Activated effector memory CD4-positive, alpha-beta T cell treated with Interleukin-2 at 50 U/mL for 16 hours (primary cell): ENCODE results near the gene VAV2.
"Not testable (repeated sequence)": the region's sequence is repeated elsewhere in the genome, so short reads cannot be mapped to it uniquely, and the experiment has no call there.

Experiments used
- DNase-seq: peaks from one replicate; pipeline ENCODE4 v3.0.0-alpha.2; 2020

VAV2 gene

GRCh38 chr9:133913571-133914369, 78.4 kb downstream of the VAV2 start:
- no peak for DNase-seq

GRCh38 chr9:133910855-133911514, 81.1 kb downstream of the VAV2 start:
- no peak for DNase-seq

GRCh38 chr9:133906932-133907910, 84.9 kb downstream of the VAV2 start:
- DNase-seq = no peak

DNA sequence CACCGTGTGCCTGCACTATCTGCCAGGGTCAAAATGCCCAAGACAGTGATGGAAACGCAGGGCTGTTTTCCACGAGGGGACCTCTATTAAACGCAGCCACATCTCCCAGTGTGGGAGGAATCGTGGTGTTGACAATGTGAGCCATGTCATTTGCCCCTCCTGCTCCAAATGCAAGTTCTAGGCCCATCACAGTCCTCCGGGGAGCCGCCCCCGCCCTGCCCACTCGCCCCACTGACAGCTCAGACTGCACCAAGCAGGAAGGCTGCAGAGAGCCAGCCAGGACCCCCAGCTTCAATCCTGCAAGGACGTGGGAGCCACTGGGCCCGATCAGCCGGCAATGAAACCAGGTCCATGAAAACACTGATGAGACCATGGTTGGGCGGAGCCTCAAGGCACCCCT, 85.9 kb downstream of the VAV2 start:
- no peak for DNase-seq

GRCh38 chr9:133905493-133905892, 86.6 kb downstream of the VAV2 start:
- DNase-seq = no peak

DNA sequence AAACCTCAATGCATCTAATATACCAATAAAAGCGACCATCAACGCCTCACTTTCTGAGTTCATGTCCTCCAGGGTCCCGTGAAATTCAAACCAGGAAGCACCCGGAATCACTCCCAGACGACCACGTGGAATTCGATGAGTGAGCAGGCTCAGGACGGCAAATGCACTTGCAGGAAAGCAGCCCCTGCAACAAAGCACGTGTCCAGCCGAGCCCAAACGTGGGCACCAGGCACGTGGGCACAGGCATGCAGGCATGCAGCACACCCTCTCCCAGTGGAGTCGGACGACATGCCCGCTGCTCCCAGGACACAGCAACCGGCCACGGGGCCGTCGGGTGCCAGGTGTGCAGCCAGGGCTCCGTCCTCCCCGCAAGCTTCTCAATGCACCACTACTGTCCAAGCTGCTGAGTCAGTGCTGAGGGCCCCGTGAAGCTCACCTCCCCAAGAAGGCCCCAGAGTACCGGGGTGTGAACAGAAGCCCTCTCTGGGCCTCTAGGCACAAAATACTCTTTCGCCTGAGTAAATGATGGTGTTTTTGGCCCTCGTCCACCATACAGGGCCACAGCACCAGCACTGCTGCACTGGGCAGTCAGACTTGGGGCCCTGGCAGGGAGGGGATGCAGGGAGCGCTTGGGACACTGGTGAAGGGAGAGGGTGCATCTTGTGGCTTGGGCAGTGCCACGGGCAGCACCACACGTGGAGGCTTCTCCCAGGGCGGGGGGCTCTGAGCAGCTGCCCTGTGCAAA, 87.6 kb downstream of the VAV2 start:
- DNase-seq = no peak

DNA sequence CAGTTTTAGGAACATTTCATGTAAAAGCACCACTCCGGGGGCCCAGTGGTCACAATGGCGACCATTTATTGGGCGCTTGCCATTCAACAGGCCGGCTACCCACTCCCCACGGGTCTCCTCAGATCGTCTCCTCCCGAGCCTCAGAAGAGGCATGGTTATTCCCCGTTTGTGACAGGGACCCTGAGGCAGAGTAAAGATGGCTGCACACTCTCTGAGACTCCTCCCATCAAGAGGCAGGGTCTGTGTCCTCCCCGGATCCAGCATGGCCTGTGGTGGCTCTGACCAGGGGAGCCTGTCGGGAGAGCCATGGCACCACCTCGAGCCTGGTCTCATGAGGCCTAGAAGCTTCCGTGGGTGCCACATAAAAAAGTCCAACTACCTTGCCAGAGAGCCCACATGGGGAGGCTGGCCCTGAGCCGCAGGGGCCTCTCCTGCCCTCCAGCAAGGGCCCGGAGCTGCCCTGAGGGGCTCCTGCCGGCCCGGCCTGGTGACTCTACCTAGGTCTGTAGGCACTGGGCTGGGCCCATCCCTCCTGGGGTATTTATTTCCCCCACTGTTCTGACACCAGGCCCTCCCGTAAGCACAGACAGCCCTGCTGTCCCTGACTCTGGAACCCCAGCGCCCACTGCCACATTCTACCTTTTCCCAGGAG, 90.8 kb downstream of the VAV2 start:
- DNase-seq = no peak

- no peak for DNase-seq
These were observed 94.4 kb downstream of the VAV2 start for GRCh38 chr9:133897675-133898074.

DNA sequence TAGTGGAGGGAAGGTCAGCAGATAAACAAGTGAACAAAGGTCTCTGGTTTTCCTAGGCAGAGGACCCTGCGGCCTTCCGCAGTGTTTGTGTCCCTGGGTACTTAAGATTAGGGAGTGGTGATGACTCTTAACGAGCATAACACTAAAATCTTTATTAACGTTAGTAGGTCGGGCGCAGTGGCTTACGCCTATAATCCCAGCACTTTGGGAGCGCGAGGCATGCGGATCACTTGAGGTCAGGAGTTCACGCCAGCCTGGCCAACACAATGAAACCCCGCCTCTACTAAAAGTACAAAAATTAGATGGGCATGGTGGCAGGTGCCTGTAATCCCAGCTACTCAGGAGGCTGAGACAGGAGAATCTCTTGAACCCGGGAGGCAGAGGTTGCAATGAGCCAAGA, 96.1 kb downstream of the VAV2 start:
- not testable (repeated sequence) for DNase-seq

DNA sequence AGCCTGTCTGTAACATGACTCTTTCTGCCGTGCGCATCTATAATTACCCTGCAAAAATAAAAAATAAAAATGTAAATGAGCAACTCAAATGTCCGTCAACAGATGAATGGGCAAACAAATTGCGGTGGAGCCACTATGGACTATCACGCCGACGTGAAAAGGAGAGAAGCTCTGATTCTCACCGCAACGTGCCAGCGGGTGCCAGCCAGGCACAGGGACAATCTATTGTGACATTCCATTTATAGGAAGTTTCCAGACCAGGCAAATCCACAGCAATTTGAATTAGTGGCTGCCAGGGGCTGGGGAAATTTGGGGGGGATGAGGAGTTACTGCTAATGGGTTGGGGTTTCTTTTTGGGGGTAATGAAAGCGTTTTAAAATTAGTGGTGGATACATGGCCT, 96.8 kb downstream of the VAV2 start:
- DNase-seq = no peak

GRCh38 chr9:133894377-133895321, 97.5 kb downstream of the VAV2 start:
- DNase-seq = no peak

DNA sequence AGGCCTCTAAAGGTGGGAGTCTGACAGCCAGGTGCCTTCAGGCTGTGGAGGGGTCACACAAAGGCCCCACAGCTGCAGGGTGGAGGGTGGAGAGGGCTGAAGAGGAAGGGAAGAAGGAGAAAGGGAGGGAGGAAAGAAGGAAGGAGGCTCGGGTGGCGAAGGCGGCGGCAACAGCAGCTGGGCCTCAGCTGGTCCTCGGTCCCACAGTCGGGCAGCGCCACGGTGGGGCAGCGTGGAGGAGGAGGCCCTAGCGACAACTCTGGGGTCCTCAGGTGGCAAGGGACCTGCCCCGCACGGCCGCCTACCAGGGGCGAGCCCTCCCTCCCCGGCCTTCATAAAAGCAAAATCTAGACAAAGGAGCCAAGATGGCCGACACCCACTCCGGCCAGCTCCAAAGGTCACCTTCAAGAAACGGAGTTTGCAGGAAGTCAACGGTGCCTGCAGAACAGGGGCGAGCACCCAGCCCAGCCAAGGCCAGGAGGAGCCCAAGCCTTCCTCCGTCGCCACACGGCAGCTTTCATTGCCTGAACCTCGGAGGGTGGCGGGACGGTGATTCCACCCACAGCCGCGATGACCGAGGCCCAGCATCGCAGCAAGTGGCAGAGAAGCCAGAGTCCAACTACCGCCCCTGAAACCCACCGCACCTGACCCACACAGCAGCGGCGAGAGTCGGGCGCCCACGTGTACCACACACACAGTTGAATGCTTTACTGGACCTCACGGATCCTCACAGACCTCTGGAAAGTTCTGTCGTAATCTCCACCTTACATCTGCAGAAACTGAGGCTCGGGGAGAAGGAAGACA, 98.7 kb downstream of the VAV2 start:
- no peak for DNase-seq

GRCh38 chr9:133892193-133892920, 99.8 kb downstream of the VAV2 start:
- no peak for DNase-seq

- DNase-seq = no peak
These were observed 100.4 kb downstream of the VAV2 start for GRCh38 chr9:133891741-133892140.

- no peak for DNase-seq
These were observed 101.5 kb downstream of the VAV2 start for GRCh38 chr9:133890583-133890982.

DNA sequence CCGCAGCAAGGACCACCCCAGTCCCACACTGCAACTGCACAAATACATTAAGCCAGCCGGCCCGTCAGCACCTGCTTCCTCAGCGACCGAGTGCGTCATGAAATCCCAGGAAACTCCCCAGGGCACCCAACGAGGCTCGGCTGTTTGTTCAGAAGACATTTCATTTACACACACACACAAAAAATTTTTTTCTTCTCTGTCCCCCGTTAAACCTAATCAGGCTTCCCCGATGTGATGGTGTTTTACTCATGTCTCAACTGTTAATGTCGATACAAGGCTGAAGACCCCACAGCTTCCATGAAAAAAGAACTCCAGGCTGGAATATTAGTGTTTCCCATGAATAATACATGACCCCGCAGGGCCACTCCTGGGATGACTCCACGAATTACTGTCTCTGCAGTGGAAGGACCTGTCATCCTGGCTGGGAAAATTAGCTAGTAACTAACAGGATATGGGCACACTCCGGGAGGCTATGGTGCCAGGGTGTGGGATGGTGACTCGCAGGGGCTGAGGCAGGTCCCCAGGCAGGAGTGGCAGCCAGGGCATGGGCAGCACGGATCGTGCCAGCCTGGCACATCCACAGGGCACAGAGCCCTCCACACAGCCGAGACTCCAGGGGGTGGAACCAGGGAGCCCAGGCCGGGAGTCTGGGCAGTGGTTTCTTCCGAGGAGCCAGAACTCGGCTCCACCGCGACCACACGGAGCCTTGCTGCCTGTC, 102.4 kb downstream of the VAV2 start:
- no peak for DNase-seq

DNA sequence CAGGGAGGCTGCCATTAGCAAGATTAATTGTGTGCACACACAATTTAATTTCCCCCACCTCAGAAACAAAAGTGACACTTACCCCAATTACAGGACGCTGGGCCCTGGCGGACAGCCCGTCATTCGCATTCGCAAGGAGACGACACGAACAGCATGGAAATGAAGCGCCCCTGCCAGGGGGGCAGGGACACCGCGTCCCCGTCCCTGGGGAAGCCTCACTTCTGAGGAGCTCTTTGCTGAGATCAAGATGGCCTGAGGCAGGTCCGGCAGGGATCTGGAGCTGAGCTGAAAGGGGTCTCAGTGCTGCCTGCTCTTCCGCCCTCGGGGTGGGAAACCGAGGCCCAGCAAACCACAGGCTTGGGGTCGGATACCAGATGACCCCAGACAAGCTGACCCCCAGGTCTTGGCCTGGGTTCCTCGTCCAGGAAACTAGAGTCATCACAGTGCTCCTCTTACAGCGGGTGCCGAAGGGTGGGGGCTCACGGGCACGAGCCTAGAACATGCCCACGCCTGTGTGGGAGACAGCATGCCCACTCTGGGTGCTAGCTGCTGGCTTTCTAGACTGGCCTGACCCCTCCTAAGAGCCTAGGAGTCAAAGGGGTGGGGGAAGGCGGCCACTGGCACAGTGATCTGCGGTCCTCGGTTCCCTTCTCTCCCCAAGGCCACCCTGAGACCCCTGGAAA, 103.2 kb downstream of the VAV2 start:
- no peak for DNase-seq
